Spleen (tissue), 11 donors: ENCODE data around the gene SSB. TPM values are rescaled to one million over a fixed set of nuclear protein-coding genes. Genes with fewer than 3 reads are reported as not detected.
"Not testable (repeated sequence)": the region's sequence is repeated elsewhere in the genome, so short reads cannot be mapped to it uniquely, and the experiment has no call there.

Experiments
- DNase-seq: peaks from one replicate; pipeline ENCODE4 v3.0.0-alpha.2; 2020
- H3K27ac ChIP-seq, 8 donors: fragments of 200-600 bp; sonication (generic) in 7 of 8; 1 replicate in 4 of 8; 2 replicates in 4 of 8; pipeline versions ENCODE4 v1.5.0 to v1.8.0; 2016 to 2021; ENCODE audit warnings: inconsistent platforms in 4 of 8, mild to moderate bottlenecking in 4 of 8, moderate library complexity in 1 of 8
- H3K27me3 ChIP-seq, 7 donors: fragments of 200-600 bp; sonication (generic) in 6 of 7; replicated peaks in 1 of 7; 1 replicate in 4 of 7; 2 replicates in 3 of 7; pipeline versions ENCODE4 v1.5.0 to v1.8.0; 2016 to 2021; ENCODE audit warnings: inconsistent platforms in 3 of 7, mild to moderate bottlenecking in 1 of 7
- H3K36me3 ChIP-seq, 6 donors: fragments of 200-600 bp; sonication (generic) in 5 of 6; 1 replicate in 4 of 6; 2 replicates in 2 of 6; pipeline versions ENCODE4 v1.5.0 to v1.8.0; 2016 to 2021; ENCODE audit warnings: inconsistent platforms in 2 of 6
- H3K4me1 ChIP-seq, 6 donors: fragments of 200-600 bp; sonication (generic) in 5 of 6; 1 replicate in 3 of 6; 2 replicates in 3 of 6; pipeline versions ENCODE4 v1.5.0 to v1.8.0; 2016 to 2021; ENCODE audit warnings: inconsistent platforms in 3 of 6
- H3K4me3 ChIP-seq, 8 donors: fragments of 200-600 bp; sonication (generic) in 7 of 8; 1 replicate in 4 of 8; 2 replicates in 4 of 8; pipeline versions ENCODE4 v1.5.0 to v1.8.0; 2016 to 2021; ENCODE audit warnings: inconsistent platforms in 4 of 8, mild to moderate bottlenecking in 4 of 8, moderate library complexity in 2 of 8
- H3K9me3 ChIP-seq, 8 donors: fragments of 200-600 bp; sonication (generic) in 7 of 8; 1 replicate in 4 of 8; 2 replicates in 4 of 8; pipeline versions ENCODE4 v1.5.0 to v1.8.0; 2016 to 2021; ENCODE audit warnings: inconsistent platforms in 4 of 8
- CTCF ChIP-seq, 11 experiments: fragments of 200-600 bp in 7 of 11; fragments of 450-650 bp in 4 of 11; sonication (generic) in 4 of 11; IDR thresholded peaks in 8 of 11; conservative IDR thresholded peaks in 3 of 11; 1 replicate in 7 of 11; 2 replicates in 4 of 11; pipeline versions ENCODE4 v1.4.0 to v1.8.0; 2016 to 2021; ENCODE audit warnings: antibody characterized with exemption in 11 of 11, inconsistent platforms in 4 of 11, mild to moderate bottlenecking in 1 of 11
- POLR2A ChIP-seq, 3 donors: fragments of 450-650 bp; IDR thresholded peaks; one replicate each; pipeline ENCODE4 v1.5.1; 2017; ENCODE audit warnings: antibody characterized with exemption in 3 of 3, mild to moderate bottlenecking in 1 of 3
- POLR2AphosphoS5 ChIP-seq, 3 donors: sonication (generic); formaldehyde crosslinking; IDR thresholded peaks; one replicate each; pipeline ENCODE4 v1.5.1; 2017; ENCODE audit warnings: antibody characterized with exemption in 3 of 3
- WGBS, 5 donors: extraction: QIAGEN DNeasy Blood & Tissue Kit in 3 of 5; methylation state at CpG; one replicate each; pipeline versions ENCODE4 v1.1.5 to v1.1.7; 2013 to 2018; 5-methylcytosine and 5-hydroxymethylcytosine counted together
- intact Hi-C: fragments of 100-400 bp; cut with DNase I; formaldehyde crosslinking; loops from one replicate; pipeline ENCODE4 v1.15.0; 2023; ENCODE audit warnings: low total_unique reads
- polyA plus RNA-seq, 3 donors: library from polyadenylated mRNA; stranded (reverse); fragments of 200-250 nt; gene quantifications; one replicate each; pipeline ENCODE4 v1.2.1, GENCODE V29; 2013
- total RNA-seq, 7 donors: library from RNA; depleted of rRNA in 3 of 7; stranded (reverse); fragments of >200 nt in 3 of 7; fragmentation: NEBNext Ultra II Directional in 4 of 7; extraction: Animal tissue kit (Norgen Biotek cat#: 25700) in 4 of 7; gene quantifications; one replicate each; pipeline versions ENCODE4 v1.1.0 to v1.2.1, GENCODE V29; 2016 to 2021
- donor health status: healthy with polysubstance abuse.
- donor health status: DM: no; HTN: no; CAD: no; lungs with moderate emphysema.
- donor health status: DM: no; HTN: no; CAD: no.
- donor health status: Bipolar disorder and iron deficiency.
- donor health status: healthy.
- donor health status: DM: no; HTN: no; CAD: no.
- donor health status: DM: yes; HTN: yes; CAD: no.

SSB gene
- total and polyA plus RNA-seq, 10 donors, result 55.1 to 103 (median 74.9) TPM

GRCh38 chr2:169818241-169818640 is 19.6 kb downstream of the SSB start:
- Histone ChIP-seq H3K27me3 (no peaks in the 10 kb centered on the region), H3K27ac (no peak overlapping the region), H3K36me3 (peaks cover 0 to 85% (median 37%) of the 10 kb centered on the region in 6 donors), H3K4me3 (no peak overlapping the region), H3K9me3 (peaks cover 0 to 12% (median 6%) of the 10 kb centered on the region in 8 donors), H3K4me1 (peaks cover 8 to 28% (median 13%) of the 10 kb centered on the region in 6 donors)
- intact Hi-C loops, result no loop called here
- TF ChIP-seq CTCF (IDR thresholded peaks at IDR 0.05 in 8 of 11, conservative IDR thresholded peaks at IDR 0.05 in 3 of 11) (no peak), POLR2A (IDR thresholded peaks at IDR 0.05) (no peak), POLR2AphosphoS5 (IDR thresholded peaks at IDR 0.05) (no peak)
- DNase-seq, result no peak

GRCh38 chr2:169819106-169819505 is 20.4 kb downstream of the SSB start:
- no peak for TF ChIP-seq POLR2A (IDR thresholded peaks at IDR 0.05)
- TF ChIP-seq CTCF (IDR thresholded peaks at IDR 0.05 in 8 of 11, conservative IDR thresholded peaks at IDR 0.05 in 3 of 11), result no peak
- no peak for TF ChIP-seq POLR2AphosphoS5 (IDR thresholded peaks at IDR 0.05)
- intact Hi-C loops, result no loop called here
- WGBS, 5 donors, result 79 to 97% (median 92%) methylated on average over 1 of the region's 1 CpG
- no peak overlapping the region for H3K4me3 ChIP-seq
- no peak overlapping the region for H3K27ac ChIP-seq
- DNase-seq, result no peak
- H3K4me1 ChIP-seq, result peaks cover 16 to 37% (median 22%) of the 10 kb centered on the region in 6 donors
- no peaks in the 10 kb centered on the region for H3K27me3 ChIP-seq
- H3K9me3 ChIP-seq, result peaks cover 0 to 12% (median 6%) of the 10 kb centered on the region in 8 donors
- peaks cover 0 to 77% (median 32%) of the 10 kb centered on the region in 6 donors for H3K36me3 ChIP-seq

- intact Hi-C loops, result loop anchor here (10.0 kb wide), 1 partner anchor 95 kb away; no protein-coding TSS in a partner anchor
- Histone ChIP-seq H3K4me1 (peaks cover 18 to 47% (median 28%) of the 10 kb centered on the region in 6 donors), H3K36me3 (peaks cover 0 to 67% (median 25%) of the 10 kb centered on the region in 6 donors), H3K9me3 (peaks cover 0 to 12% (median 6%) of the 10 kb centered on the region in 8 donors)
- not testable (repeated sequence) for DNase-seq, H3K4me3 ChIP-seq, H3K27me3 ChIP-seq, H3K27ac ChIP-seq
- 84 to 91% (median 88%) methylated on average over 7 of the region's 7 CpGs for WGBS, 5 donors
Observed at GRCh38 chr2:169820101-169820500, 21.4 kb downstream of the SSB start.

GRCh38 chr2:169822036-169822435 is 23.4 kb downstream of the SSB start:
- no peak for DNase-seq
- WGBS, 5 donors, result 77 to 85% (median 80%) methylated on average over 3 of the region's 3 CpGs
- no peak overlapping the region for H3K27ac ChIP-seq
- no peaks in the 10 kb centered on the region for H3K27me3 ChIP-seq
- H3K36me3 ChIP-seq, result peaks cover 0 to 47% (median 16%) of the 10 kb centered on the region in 6 donors
- intact Hi-C loops, result loop anchor here (10.0 kb wide), 1 partner anchor 93 kb away; no protein-coding TSS in a partner anchor
- no peak for TF ChIP-seq POLR2A (IDR thresholded peaks at IDR 0.05)
- TF ChIP-seq POLR2AphosphoS5 (IDR thresholded peaks at IDR 0.05), result no peak
- peaks cover 21 to 56% (median 35%) of the 10 kb centered on the region in 6 donors for H3K4me1 ChIP-seq
- H3K9me3 ChIP-seq, result peaks cover 0 to 7% (median 5%) of the 10 kb centered on the region in 8 donors
- H3K4me3 ChIP-seq, result no peak overlapping the region

- Histone ChIP-seq H3K36me3 (peaks cover 0 to 39% (median 7%) of the 10 kb centered on the region in 6 donors), H3K27ac (no peak overlapping the region), H3K9me3 (no peaks in the 10 kb centered on the region), H3K4me3 (peak overlapping the region in 1 of 8 donors; percentile 79), H3K4me1 (peaks cover 22 to 58% (median 38%) of the 10 kb centered on the region in 6 donors), H3K27me3 (no peaks in the 10 kb centered on the region)
- 91 to 98% (median 94%) methylated on average over 4 of the region's 4 CpGs for WGBS, 5 donors
- no peak for DNase-seq
- intact Hi-C loops, result loop anchor here (10.0 kb wide), 1 partner anchor 92 kb away; no protein-coding TSS in a partner anchor
- TF ChIP-seq CTCF (IDR thresholded peaks at IDR 0.05 in 8 of 11, conservative IDR thresholded peaks at IDR 0.05 in 3 of 11), result no peak
- no peak for TF ChIP-seq POLR2A (IDR thresholded peaks at IDR 0.05)
- TF ChIP-seq POLR2AphosphoS5 (IDR thresholded peaks at IDR 0.05), result no peak
Observed at GRCh38 chr2:169822785-169823392, 24.2 kb downstream of the SSB start.
